ENCODE results near the gene ACTR2.

DNA sequence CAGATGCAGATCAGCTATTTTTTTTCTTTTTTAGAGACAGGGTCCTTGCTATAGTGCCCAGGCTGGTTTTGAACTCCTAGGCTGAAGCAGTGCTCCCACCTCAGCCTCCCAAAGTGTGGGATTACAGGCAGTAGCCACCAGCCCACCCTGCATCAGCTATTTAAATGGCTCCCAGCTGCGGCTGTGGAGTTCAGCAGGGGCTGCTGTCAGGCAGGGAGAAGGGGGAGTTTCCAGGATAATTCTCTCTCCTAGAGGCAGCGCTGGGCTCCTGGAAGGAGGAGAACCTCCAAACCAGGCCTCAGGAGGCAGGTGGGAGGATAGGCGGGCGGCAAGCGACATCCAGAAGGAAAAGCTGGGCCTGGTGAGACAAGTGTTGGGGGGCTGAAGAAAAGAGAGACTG, 65.7 kb downstream of the ACTR2 start:
- TF ChIP-seq, protein P1, sequence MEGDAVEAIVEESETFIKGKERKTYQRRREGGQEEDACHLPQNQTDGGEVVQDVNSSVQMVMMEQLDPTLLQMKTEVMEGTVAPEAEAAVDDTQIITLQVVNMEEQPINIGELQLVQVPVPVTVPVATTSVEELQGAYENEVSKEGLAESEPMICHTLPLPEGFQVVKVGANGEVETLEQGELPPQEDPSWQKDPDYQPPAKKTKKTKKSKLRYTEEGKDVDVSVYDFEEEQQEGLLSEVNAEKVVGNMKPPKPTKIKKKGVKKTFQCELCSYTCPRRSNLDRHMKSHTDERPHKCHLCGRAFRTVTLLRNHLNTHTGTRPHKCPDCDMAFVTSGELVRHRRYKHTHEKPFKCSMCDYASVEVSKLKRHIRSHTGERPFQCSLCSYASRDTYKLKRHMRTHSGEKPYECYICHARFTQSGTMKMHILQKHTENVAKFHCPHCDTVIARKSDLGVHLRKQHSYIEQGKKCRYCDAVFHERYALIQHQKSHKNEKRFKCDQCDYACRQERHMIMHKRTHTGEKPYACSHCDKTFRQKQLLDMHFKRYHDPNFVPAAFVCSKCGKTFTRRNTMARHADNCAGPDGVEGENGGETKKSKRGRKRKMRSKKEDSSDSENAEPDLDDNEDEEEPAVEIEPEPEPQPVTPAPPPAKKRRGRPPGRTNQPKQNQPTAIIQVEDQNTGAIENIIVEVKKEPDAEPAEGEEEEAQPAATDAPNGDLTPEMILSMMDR (conservative IDR thresholded peaks at IDR 0.05), result no peak
- TF ChIP-seq ZFX (IDR thresholded peaks at IDR 0.05), result no peak
